GM18502 (cell line): ENCODE results near the gene HSP90B1.

Source experiments
- ATAC-seq: cut with Tn5 transposase; IDR thresholded peaks from one replicate; pipeline ENCODE4 v1.9.1; 2021; ENCODE audit warnings: mild to moderate bottlenecking; ENCODE audit not compliant: unreplicated experiment, poor library complexity

Gene HSP90B1

DNA sequence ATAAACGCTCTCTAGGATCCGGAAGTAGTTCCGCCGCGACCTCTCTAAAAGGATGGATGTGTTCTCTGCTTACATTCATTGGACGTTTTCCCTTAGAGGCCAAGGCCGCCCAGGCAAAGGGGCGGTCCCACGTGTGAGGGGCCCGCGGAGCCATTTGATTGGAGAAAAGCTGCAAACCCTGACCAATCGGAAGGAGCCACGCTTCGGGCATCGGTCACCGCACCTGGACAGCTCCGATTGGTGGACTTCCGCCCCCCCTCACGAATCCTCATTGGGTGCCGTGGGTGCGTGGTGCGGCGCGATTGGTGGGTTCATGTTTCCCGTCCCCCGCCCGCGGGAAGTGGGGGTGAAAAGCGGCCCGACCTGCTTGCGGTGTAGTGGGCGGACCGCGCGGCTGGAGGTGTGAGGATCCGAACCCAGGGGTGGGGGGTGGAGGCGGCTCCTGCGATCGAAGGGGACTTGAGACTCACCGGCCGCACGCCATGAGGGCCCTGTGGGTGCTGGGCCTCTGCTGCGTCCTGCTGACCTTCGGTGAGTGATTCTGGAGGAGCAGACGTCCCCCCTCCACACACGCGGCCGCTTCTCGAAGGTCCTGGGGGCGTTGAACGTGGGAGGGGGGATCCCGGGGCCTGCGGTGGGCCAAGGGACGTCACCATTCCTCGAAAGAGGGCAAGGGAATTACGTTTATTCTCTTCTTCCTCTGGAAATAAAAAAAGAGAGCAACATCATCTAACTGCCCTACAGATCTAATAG lies at the start of gene HSP90B1:
HSP90B1 (plus strand) TSS at position 377 of the 753 bp plus-strand sequence; CDS start at position 483, 106 bp downstream.
- ATAC-seq = peak; percentile 63

DNA sequence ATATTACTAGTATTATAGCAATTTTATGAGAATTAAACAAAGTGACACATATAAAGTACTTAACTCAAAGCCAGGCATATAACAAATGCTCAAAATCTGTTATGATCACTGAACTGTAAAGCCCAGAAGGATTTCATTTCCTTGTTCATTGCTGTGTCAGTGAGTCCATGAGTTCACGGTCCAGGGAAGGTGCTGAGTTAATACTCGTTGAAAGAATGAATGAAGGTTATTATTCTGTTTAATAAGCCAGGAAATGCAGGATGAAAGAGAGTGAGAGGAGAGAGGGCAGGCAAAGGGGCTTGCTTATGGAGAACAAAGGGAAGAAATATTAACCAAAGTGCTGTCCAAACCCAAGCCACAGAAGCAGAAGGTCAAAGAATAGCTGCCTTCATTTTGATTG lies 48.9 kb upstream of the HSP90B1 start:
- ATAC-seq = no peak

DNA sequence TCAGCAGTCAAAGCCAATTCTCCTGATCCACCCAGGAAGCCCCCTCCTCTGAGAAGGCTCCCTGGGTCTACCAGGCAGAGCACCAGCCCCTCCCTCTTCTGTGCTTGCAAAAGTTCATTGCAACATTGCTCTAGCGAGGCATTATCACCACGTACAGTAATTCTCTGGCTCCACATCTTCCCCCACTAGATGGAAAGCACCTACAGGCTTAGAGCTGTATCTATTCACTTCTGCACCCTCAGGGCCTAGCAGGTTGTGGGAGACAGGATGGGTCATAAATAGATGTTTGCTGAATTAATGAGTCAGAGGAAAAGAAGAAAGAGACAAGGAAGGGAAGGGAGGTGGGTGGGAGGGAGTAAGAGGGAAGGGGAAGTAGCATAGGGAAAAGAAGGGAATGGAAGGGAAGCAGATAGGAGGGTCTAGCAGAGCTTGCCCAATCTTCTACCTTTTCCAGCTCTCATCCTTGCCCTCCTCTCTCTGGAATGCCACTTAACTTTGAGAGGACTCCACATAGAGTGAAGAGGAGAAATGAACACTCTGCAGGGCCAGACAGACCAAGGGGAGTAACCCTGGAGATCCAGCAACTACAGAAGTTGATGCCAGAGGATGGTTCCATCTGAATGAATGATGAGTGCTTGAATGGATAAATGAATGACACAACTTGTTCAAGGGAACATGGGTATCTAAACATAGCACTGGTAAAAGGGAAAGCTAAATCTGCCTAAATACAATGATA lies 47.2 kb upstream of the HSP90B1 start:
- peak; percentile 45 for ATAC-seq

DNA sequence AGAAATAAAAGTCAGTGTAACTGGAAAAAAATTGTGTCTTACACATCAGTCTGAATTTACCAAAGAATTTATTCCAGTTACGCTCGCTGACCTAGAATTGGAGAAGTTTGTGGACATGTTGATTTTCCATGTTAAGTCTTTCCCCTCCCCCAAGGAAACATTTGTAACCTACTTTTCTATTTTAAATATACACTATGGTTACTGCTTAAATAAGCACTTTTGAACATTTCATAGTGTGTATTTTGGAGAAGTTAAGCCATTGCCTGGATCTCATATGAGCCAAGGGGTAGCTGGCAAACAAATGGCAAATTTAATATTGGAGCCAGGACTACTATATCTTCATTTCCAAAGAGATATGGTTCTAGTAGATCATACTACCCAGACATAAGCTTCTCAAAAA lies 46.3 kb upstream of the HSP90B1 start:
- ATAC-seq = no peak

DNA sequence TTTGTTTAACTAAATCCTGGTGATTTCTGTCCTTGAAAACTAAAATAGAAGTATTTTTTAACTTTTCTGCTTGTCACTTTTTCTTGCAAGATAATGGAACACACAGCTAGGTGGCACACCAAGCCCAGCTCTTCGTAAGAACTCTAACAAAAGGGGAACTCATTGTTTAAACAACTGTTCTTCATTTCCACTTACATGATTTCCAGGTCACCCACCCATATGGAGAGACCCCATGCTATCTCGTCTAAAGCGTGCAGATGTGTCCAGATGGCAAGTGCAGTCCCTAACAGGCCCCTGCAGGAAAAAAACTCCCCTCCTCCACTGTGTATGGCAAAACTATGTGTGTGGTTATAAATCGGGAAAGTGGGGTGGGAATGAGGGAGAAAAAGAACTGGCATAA lies 45.9 kb upstream of the HSP90B1 start:
- no peak for ATAC-seq

DNA sequence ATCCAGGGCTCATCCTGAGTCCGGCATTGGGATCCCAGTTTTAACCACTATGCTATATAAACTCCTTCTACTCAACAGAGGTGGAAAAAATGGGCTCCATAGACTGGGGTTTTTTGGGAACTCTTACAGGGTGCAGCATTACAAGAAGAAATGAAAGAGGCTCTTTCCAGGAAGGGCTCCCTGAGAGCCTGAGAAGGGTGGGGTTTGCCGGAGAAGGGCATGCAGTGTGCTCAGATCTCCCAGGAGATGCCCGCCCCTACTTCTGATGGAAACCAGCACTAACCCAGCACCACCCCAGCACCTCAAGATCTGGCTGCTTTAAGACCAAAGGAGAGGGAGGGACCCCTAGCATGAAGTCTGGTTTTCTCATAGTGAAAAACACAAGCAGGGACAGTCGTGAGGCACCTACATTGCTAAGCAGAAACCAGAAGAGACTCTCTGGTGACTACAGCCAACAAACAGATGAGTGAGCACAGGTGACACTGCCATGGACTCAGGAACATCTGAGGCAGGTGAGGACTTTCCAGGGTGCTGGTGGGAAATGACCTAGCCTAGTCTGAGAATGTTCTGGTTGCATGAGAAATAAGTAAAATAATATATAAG lies 43.9 kb upstream of the HSP90B1 start:
- no peak for ATAC-seq

DNA sequence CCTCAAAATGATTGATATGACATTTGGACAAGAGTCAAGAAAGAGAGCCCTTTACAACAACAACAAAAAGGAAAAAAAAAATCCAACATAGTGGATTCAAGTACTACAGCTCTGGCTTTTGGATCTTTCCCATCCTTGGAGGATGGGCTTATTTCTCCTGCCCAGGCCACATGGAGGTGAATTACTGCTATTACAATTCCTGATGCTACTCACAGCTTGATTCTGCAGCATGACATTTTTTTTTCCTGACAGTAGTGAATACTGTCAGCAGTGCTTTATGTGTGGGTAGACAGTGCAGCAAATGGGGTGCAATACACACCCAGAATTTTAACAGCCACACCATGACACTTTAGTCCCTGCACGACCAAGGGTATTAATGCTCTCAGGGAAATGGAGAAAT lies 42.5 kb upstream of the HSP90B1 start:
- ATAC-seq = no peak

DNA sequence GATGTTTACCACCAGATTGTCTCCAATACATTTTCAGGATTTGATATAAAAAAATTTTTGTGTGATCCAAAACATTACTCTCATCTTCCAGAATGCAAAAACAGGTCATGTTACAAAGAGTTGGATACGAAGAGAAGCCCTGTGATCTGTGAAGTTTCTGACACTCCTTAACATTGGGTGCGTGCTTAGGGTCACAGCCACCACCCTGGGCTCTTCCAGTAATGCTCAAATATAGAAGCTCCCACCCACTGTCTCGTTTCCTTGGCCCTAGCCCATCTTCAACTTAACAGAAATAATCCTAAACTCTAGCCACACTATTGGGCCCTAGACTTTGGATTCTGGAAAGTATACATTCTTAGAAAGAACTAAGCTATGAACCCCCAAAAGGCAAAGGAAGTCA lies 32.9 kb upstream of the HSP90B1 start:
- ATAC-seq = no peak

DNA sequence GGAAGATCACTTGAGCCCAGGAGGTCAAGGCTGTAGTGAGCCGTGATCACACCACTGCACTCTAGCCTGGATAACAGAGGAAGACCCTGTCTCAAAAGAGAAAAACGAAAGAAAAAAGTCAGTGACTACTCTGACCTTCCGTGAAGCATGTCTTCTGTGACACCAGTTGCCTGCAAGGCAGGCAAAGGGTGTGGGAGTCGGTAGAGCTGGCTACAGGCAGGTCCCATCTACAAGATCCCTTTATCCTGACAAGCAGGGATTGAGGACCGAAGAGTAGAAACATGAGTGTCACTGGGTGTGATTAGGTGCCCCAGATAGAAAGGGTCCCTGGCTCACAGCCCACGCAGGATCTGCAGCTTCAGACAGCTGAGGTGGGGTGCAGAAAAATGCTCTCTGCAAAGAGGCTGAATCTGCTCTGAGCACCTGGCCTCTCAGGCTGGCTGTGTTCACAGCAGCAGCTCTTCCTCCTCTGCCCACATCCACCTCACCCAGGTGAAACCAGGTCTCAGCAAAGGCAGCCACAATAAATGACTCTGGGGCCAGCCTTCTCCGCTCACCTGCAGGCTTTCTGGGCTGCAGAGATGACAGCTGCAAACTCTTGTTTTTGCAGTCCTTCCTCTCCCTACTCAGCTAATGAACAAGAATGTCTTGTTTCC lies 28.6 kb upstream of the HSP90B1 start:
- ATAC-seq = no peak

DNA sequence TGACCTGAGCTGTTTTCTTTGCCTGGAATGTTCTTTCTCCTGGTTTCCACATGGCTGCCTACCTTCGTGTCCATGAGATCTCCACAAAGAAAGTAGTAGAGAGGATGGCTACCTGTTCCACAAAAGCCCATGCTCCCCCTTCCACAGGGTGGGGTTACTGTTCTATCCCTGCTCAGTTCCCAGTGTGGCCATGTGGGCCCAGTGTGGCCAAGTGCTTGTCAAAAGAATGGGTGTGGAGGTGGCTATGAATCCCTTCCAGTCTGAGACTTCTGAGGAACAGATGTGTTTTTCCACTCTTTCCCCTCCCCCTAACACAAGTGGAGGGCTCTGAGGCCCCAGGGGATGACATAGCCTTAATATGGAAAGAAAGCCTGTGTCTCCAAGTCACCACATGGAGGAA lies 26.2 kb upstream of the HSP90B1 start:
- no peak for ATAC-seq

DNA sequence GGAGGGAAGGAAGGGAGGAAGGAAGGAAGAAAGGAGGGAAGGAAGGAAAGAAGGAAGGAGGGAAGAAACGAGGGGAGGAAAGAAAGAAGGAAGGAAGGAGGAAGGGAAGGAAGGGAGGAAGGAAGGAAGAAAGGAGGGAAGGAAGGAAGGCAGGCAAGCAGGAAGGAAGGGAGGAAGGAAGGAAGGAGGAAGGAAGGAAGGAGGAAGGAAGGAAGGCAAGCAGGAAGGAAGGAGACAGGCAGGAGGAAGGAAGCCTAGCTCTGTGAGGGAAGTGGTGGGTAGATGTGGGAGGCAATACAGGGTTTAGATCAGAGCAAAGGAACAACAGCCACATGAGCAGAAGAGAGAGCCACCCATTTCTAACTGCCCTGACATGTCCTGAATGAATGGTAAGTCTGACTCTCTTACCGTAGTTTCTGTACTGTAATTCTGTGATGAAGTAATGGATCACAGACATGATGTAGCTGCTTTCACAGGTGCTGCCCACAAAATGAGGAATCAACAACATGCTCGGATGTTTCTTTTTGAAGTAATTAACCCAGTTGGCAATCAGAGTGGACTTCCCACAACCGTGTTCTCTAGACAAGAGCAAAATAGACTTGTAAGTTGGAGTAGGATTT lies 24.4 kb upstream of the HSP90B1 start:
- no peak for ATAC-seq

DNA sequence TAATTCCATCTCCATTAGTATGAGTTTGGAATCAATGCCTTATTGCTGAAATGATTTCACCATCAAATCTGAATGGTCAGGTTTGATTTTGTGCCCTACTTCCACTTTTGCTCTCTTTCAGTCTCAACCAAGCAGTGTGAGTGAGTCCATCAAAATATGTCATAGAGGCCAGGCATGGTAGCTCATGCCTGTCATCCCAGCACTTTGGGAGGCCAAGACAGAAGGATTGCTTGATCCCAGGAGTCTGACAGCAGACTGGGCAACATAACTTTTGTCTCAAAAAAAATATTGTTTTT lies 22.0 kb upstream of the HSP90B1 start:
- no peak for ATAC-seq

DNA sequence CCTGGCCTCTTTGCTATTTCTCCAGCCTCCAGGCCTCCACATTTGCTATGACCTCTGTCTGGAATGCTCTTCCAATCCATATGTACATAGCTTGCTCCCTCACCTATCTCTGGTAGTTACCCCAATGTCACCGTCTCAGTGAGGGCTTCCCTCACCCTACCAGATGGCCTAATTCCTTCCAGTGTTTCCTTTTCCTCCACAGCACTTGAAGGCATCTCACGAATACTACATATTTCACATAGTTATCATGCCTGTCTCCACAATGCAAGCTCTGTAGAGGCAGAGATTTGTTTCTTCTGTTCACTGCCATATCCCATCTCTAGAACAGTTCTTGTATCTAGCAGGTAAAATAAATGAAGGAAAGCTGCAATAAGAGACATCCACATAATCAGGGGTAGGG lies 21.3 kb upstream of the HSP90B1 start:
- ATAC-seq = no peak

DNA sequence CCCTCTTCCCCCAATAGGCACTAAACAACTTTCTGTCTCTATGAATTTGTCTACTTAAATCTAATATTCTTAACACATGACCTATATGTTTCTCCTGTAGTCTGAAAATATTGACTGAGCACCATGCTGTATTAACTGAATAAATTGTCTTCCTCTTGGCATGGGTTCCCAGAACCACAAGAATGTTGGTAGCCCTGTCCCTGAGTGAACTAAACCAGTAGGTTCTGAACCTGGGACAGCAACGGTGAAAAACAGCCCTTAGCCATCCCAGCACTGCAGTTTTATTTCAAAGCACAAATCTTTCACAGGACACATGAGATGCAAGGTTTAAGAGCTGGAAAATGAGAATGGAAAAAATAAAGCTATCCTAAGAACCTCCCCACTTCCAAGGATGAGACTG lies 20.4 kb upstream of the HSP90B1 start:
- ATAC-seq = no peak

DNA sequence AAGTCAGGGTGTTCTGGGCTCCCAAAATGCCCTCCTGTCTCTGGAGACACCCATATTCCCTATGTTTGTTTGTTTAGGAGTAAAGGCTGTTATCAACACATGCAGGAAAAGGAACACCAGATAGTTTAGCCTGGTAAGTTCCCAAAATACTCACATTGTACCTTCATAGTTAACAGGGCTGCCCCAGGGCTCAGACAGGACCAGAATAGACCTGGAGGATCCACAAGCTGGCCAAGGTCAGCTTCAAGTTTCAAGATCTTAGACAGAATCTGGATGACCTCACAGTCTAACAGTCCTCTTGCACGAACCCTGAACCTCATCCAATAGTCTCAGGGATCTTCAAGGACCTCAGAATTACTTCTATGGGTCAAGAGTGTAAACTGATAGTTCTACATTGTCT lies 18.1 kb upstream of the HSP90B1 start:
- no peak for ATAC-seq

DNA sequence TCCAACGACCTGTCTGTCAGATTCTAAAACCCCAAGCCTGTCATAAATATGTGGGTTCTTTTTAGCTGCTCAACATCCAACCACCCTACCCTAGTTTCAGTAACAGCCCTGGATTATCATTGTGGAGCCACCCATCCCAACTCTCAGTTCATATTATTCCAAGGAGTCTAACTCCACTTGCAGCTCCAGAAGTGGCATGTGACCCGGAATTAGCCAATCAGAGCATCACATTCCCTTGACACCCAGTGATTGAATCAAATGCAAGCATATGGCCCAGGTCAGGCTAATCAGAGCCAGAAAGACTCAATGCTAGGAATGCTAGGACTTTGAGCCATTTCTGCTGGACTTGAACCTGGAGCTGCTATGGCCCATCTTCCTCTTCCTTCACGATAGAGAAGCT lies 17.1 kb upstream of the HSP90B1 start:
- ATAC-seq = no peak

DNA sequence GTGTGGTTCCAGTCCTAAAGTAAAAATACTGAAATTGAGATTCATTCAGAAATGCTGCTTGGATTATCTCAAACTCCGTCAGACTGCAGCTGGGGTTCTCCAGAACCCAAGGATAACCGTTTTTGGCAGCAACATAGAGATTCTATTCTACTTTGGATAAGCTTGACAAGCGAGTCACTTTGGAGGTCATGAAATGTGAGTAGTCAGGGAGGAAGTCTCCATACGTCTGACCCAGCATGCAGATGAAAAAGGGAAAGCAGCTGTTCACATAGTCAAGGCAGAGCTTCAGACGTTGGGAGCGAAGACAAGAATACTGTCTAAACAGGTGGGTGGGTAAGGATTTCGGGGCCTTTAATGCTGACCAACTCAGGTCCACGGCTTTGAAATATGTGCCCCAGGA lies 14.9 kb upstream of the HSP90B1 start:
- no peak for ATAC-seq

DNA sequence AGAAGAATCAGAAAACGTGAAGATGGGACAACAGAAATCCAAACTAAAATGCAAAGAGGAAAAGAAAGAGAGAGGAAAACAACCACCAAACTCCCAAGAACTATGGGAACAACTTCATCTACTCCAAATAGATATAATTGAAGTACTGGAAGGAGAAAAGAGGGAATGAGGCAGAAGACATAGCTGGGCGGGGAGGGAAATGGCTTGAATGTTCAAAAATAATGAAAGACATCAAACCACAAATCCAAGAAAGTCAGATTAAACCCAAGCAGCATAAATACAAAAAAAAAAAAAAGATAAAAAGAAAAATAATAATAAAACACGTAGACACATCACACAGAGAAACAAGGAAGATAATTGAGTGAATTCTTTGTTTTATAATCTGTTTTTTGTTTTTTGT lies 12.3 kb upstream of the HSP90B1 start:
- ATAC-seq = no peak

DNA sequence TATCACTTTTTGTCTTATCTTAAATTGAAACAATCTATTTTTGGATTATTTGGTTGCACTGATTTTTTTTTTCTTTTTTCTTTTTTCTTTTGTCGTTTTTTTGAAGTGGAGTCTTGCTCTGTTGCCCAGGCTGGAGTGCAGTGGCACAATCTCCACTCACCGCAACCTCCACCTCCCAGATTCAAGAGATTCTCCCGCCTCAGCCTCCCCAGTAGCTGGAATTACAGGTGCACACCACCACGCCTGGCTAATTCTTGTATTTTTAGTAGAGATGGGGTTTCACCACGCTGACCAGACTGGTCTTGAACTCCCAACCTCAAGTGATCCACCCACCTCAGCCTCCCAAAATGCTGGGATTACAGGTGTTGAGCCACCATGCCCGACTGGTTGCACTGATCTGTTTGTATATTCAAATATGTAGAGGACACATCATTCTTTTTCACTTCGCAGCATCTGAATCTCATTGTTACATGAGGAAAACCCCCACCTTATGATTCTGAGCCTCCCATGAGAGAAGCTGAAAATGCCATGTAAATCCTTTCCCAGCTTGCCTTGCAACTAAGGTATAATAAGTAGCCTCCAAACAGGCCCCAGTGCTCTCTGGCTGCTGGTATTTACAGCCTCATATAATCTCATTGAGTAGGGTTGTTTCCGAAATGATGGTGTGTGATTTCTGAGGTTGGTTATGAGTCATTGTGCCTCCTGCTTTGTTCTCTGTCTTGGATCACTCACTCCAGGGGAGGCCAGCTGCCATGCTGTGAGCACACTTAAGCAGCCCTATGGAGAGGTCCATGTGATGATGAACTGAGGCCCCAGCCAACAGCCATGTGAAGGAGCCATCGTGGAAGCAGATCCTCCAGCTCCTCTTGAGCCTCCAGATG lies 5.2 kb upstream of the HSP90B1 start:
- ATAC-seq = peak; percentile 51

DNA sequence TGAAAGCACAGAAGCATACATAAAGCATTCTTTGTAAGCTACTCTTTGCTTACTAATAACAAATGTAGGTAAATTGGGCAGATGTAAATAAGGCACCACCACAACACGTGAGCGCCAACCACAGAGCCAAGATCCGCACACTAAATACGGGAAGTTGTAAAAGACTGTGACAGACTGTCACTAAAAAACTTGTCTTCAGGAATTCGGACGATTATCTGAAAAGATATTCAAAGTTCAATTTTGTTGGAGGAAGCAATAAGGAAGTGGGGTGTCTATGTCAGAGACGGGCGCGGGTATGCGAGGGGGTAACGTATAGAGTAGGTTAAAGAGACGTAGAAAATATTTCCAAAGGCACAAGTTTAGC lies 1.5 kb upstream of the HSP90B1 start:
- peak; percentile 20 for ATAC-seq
